ENCODE results near the gene KREMEN1. TPM values are rescaled to one million over a fixed set of nuclear protein-coding genes. Genes with fewer than 3 reads are reported as not detected.

Gene KREMEN1
- total and polyA plus RNA-seq, 2 experiments from 2014 or later, result 1.8 to 3.8 TPM

GRCh38 chr22:29032014-29032475, 40.8 kb upstream of the KREMEN1 start:
- DNase-seq (ENCODE audit: low spot score), result peak; percentile 37
- no peak overlapping the region for H2AFZ ChIP-seq
- no peaks in the 10 kb centered on the region for H4K20me1 ChIP-seq (replicated peaks; ENCODE audit: insufficient read depth)
- H3K9me2 ChIP-seq (ENCODE audit: insufficient read depth), result no peaks in the 10 kb centered on the region
- peak overlapping the region; percentile 93 for H3K27ac ChIP-seq (ENCODE audit: low read depth)
- peaks cover 5% of the 10 kb centered on the region; the same call in 1 of the 2 replicates for H3F3A ChIP-seq (replicated peaks; ENCODE audit: low read depth)
- Mint-ChIP-seq H3K4me1 (peaks cover 49% of the 10 kb centered on the region), H3K4me3 (no peak overlapping the region), H3K27me3 (ENCODE audit: insufficient read depth, low read depth, poor library complexity) (peaks cover 6% of the 10 kb centered on the region), H3K27ac (peak overlapping the region; percentile 97; the same call in 1 of the 2 replicates), H3K9me3 (no peaks in the 10 kb centered on the region), H3K36me3 (ENCODE audit: low read depth) (peaks cover 6% of the 10 kb centered on the region; the same call in 1 of the 3 replicates)
- no peak overlapping the region for H3K4me3 ChIP-seq
- no peaks in the 10 kb centered on the region for H3K36me3 ChIP-seq (ENCODE audit: insufficient read depth)
- H3K27me3 ChIP-seq (ENCODE audit: insufficient read depth), result no peaks in the 10 kb centered on the region
- peak overlapping the region; percentile 85 for H3K4me2 ChIP-seq
- ATAC-seq, result peak; percentile 19
- peaks cover 74% of the 10 kb centered on the region for H3K79me2 ChIP-seq (replicated peaks; ENCODE audit: insufficient read depth)
- TF ChIP-seq STAT1 (IDR thresholded peaks at IDR 0.05; ENCODE audit: unreplicated experiment) (no peak), CTCF (conservative IDR thresholded peaks at IDR 0.05; ENCODE audit: low read depth in 2 of 2) (peak; percentile 13 to 15; a peak in 1 of 4 replicates)
- H3K4me1 ChIP-seq (ENCODE audit: insufficient read depth), result peaks cover 33% of the 10 kb centered on the region

GRCh38 chr22:29032584-29032983, 40.3 kb upstream of the KREMEN1 start:
- DNase-seq (ENCODE audit: low spot score) (no peak), ATAC-seq (no peak)
- Histone ChIP-seq H3K9me2 (ENCODE audit: insufficient read depth) (no peaks in the 10 kb centered on the region), H3K4me3 (no peak overlapping the region), H2AFZ (no peak overlapping the region), H3K27ac (ENCODE audit: low read depth) (peak overlapping the region; percentile 93; the same call in 1 of the 2 replicates), H4K20me1 (replicated peaks; ENCODE audit: insufficient read depth) (no peaks in the 10 kb centered on the region), H3K79me2 (replicated peaks; ENCODE audit: insufficient read depth) (peaks cover 70% of the 10 kb centered on the region), H3K36me3 (ENCODE audit: insufficient read depth) (no peaks in the 10 kb centered on the region), H3K4me1 (ENCODE audit: insufficient read depth) (peaks cover 33% of the 10 kb centered on the region), H3K4me2 (no peak overlapping the region), H3K27me3 (ENCODE audit: insufficient read depth) (no peaks in the 10 kb centered on the region), H3F3A (replicated peaks; ENCODE audit: low read depth) (peaks cover 5% of the 10 kb centered on the region; the same call in 1 of the 2 replicates)
- H3K4me3 Mint-ChIP-seq, result no peak overlapping the region
- peak overlapping the region; percentile 12; the same call in 1 of the 2 replicates for H3K27ac Mint-ChIP-seq
- no peak for TF ChIP-seq ETS1 (IDR thresholded peaks at IDR 0.05)
- no peak for TF ChIP-seq JUNB (IDR thresholded peaks at IDR 0.05; ENCODE audit: unreplicated experiment)
- TF ChIP-seq NANOG (IDR thresholded peaks at IDR 0.05; ENCODE audit: borderline replicate concordance), result no peak
- no peak for TF ChIP-seq STAT1 (IDR thresholded peaks at IDR 0.05; ENCODE audit: unreplicated experiment)
- TF ChIP-seq EZH2 (IDR thresholded peaks at IDR 0.05; ENCODE audit: low read depth, unreplicated experiment), result no peak
- TF ChIP-seq CTCF (conservative IDR thresholded peaks at IDR 0.05; ENCODE audit: low read depth in 2 of 2), result no peak
- no peak for TF ChIP-seq ZNF114 (CRISPR knock-in tag; IDR thresholded peaks at IDR 0.05)
- peaks cover 6% of the 10 kb centered on the region for H3K27me3 Mint-ChIP-seq (ENCODE audit: insufficient read depth, low read depth, poor library complexity)
- H3K4me1 Mint-ChIP-seq, result peaks cover 47% of the 10 kb centered on the region
- H3K9me3 Mint-ChIP-seq, result no peaks in the 10 kb centered on the region
- H3K36me3 Mint-ChIP-seq (ENCODE audit: low read depth), result peaks cover 4% of the 10 kb centered on the region; the same call in 1 of the 3 replicates
